RCC 7860 (cell line): ENCODE measurements around the gene PDZD7.

Experiments used
- DNase-seq: peaks from one replicate; pipeline ENCODE4 v3.0.0-alpha.2; 2015; ENCODE audit warnings: low spot score
- FAIRE-seq: peaks from 2 replicates; lab custom pipeline; 2012; peaks lifted over from hg19 to GRCh38; lab: Jason Lieb, UNC

Gene PDZD7

GRCh38 chr10:101061624-101062231, 30.8 kb upstream of the PDZD7 start, which contains the start of gene KAZALD1:
KAZALD1 (plus strand) TSS chr10:101061989; CDS start chr10:101062593, 604 bp downstream.
- DNase-seq (no peak), FAIRE-seq (no peak)

GRCh38 chr10:101060951-101061623, 30.2 kb upstream of the PDZD7 start:
- DNase-seq = peak; percentile 85
- no peak for FAIRE-seq

- DNase-seq = peak; percentile 96
- FAIRE-seq = peak; percentile 64
Observed at GRCh38 chr10:101060036-101060950, 29.4 kb upstream of the PDZD7 start.

GRCh38 chr10:101056365-101057151, 25.6 kb upstream of the PDZD7 start:
- no peak for DNase-seq
- no peak for FAIRE-seq

- no peak for FAIRE-seq
- DNase-seq = no peak
Observed at GRCh38 chr10:101055411-101055810, 24.5 kb upstream of the PDZD7 start.

- DNase-seq (no peak), FAIRE-seq (no peak)
Observed at GRCh38 chr10:101054876-101055275, 23.9 kb upstream of the PDZD7 start.

GRCh38 chr10:101054351-101054750, 23.4 kb upstream of the PDZD7 start:
- no peak for DNase-seq
- FAIRE-seq = no peak

GRCh38 chr10:101053516-101053915, 22.6 kb upstream of the PDZD7 start:
- no peak for FAIRE-seq
- no peak for DNase-seq

- FAIRE-seq (peak; percentile 30), DNase-seq (peak; percentile 57)
Observed at GRCh38 chr10:101052285-101052684, 21.4 kb upstream of the PDZD7 start.

- DNase-seq (peak; percentile 7), FAIRE-seq (no peak)
Observed at GRCh38 chr10:101050208-101051069, 19.5 kb upstream of the PDZD7 start.

GRCh38 chr10:101047961-101048892, 17.3 kb upstream of the PDZD7 start:
- FAIRE-seq (no peak), DNase-seq (no peak)

GRCh38 chr10:101047268-101047667, 16.3 kb upstream of the PDZD7 start:
- FAIRE-seq (no peak), DNase-seq (no peak)

- no peak for DNase-seq
- no peak for FAIRE-seq
Observed at GRCh38 chr10:101046332-101047238, 15.7 kb upstream of the PDZD7 start.

GRCh38 chr10:101044117-101044516, 13.2 kb upstream of the PDZD7 start:
- no peak for DNase-seq
- no peak for FAIRE-seq

GRCh38 chr10:101043363-101043707, 12.4 kb upstream of the PDZD7 start:
- DNase-seq (peak; percentile 9), FAIRE-seq (no peak)

GRCh38 chr10:101042667-101043362, 11.9 kb upstream of the PDZD7 start:
- DNase-seq (peak; percentile 96), FAIRE-seq (peak; percentile 92)

GRCh38 chr10:101042118-101042517, 11.2 kb upstream of the PDZD7 start:
- no peak for DNase-seq
- FAIRE-seq = no peak
